Trophoblast cell (in vitro differentiated cells and primary cell): Measurements from ENCODE around the gene GPD1. TPM values are rescaled to one million over a fixed set of nuclear protein-coding genes. Genes with fewer than 3 reads are reported as not detected.

Source experiments
- DNase-seq, 2 donors: peaks; one replicate each; pipeline ENCODE4 v3.0.0-alpha.2; 2016
- H2AFZ ChIP-seq: 2 replicates; pipeline ENCODE4 v1.6.1; 2013; ENCODE audit warnings: low read length, moderate library complexity, mild to moderate bottlenecking; ENCODE audit not compliant: insufficient read depth, poor library complexity
- H2AK5ac ChIP-seq: 2 replicates; pipeline ENCODE4 v1.6.1; 2013; ENCODE audit warnings: mild to moderate bottlenecking, low read length
- H2BK120ac ChIP-seq: 2 replicates; pipeline ENCODE4 v1.6.1; 2013; ENCODE audit warnings: low read length, mild to moderate bottlenecking, moderate library complexity; ENCODE audit not compliant: insufficient read depth, poor library complexity
- H2BK12ac ChIP-seq: 2 replicates; pipeline ENCODE4 v1.6.1; 2013; ENCODE audit warnings: mild to moderate bottlenecking, low read length, moderate library complexity
- H2BK5ac ChIP-seq: 2 replicates; pipeline ENCODE4 v1.6.1; 2013; ENCODE audit warnings: low read length, low read depth, moderate library complexity, mild to moderate bottlenecking; ENCODE audit not compliant: poor library complexity
- H3K14ac ChIP-seq: 2 replicates; pipeline ENCODE4 v1.6.1; 2013; ENCODE audit warnings: mild to moderate bottlenecking, low read length
- H3K18ac ChIP-seq: 2 replicates; pipeline ENCODE4 v1.6.1; 2013; ENCODE audit warnings: mild to moderate bottlenecking, low read length
- H3K23ac ChIP-seq: 2 replicates; pipeline ENCODE4 v1.6.1; 2013; ENCODE audit warnings: low read length
- H3K27ac ChIP-seq: 2 replicates; pipeline ENCODE4 v1.5.1; 2013; ENCODE audit warnings: low read depth, mild to moderate bottlenecking, inconsistent platforms, low read length, moderate library complexity
- H3K27me3 ChIP-seq: 2 replicates; pipeline ENCODE4 v1.6.1; 2013; ENCODE audit warnings: inconsistent platforms, mild to moderate bottlenecking, low read length, moderate library complexity; ENCODE audit not compliant: insufficient read depth
- H3K36me3 ChIP-seq, 2 experiments: 1 replicate in 1 of 2; 2 replicates in 1 of 2; pipeline ENCODE4 v1.6.1; 2013; ENCODE audit warnings: low read length in 2 of 2, mild to moderate bottlenecking in 2 of 2, moderate library complexity in 1 of 2; ENCODE audit not compliant: insufficient read depth in 2 of 2, control insufficient read depth in 1 of 2
- H3K4ac ChIP-seq: 2 replicates; pipeline ENCODE4 v1.6.1; 2013; ENCODE audit warnings: low read depth, mild to moderate bottlenecking, low read length, moderate library complexity
- H3K4me1 ChIP-seq, 2 experiments: 1 replicate in 1 of 2; 2 replicates in 1 of 2; pipeline ENCODE4 v1.6.1; 2013; ENCODE audit warnings: low read length in 2 of 2, mild to moderate bottlenecking in 2 of 2, moderate library complexity in 1 of 2; ENCODE audit not compliant: insufficient read depth in 2 of 2, control insufficient read depth in 1 of 2
- H3K4me2 ChIP-seq: 2 replicates; pipeline ENCODE4 v1.6.1; 2013; ENCODE audit warnings: inconsistent platforms, mild to moderate bottlenecking, low read length, moderate library complexity
- H3K4me3 ChIP-seq: 2 replicates; pipeline ENCODE4 v1.5.1; 2013; ENCODE audit warnings: mild to moderate bottlenecking, low read depth, low read length, inconsistent platforms
- H3K79me1 ChIP-seq: one replicate; pipeline ENCODE4 v1.6.1; 2013; ENCODE audit warnings: low read length
- H3K79me2 ChIP-seq: 2 replicates; pipeline ENCODE4 v1.6.1; 2013; ENCODE audit warnings: low read length, mild to moderate bottlenecking; ENCODE audit not compliant: control insufficient read depth, insufficient read depth, poor library complexity
- H3K9ac ChIP-seq: 2 replicates; pipeline ENCODE4 v1.6.1; 2013; ENCODE audit warnings: mild to moderate bottlenecking, low read length
- H3K9me3 ChIP-seq: 2 replicates; pipeline ENCODE4 v1.6.1; 2013; ENCODE audit warnings: low read depth, mild to moderate bottlenecking, control low read depth, inconsistent platforms, low read length; ENCODE audit not compliant: insufficient read depth
- H4K12ac ChIP-seq: 2 replicates; pipeline ENCODE4 v1.6.1; 2013; ENCODE audit warnings: low read depth, mild to moderate bottlenecking, low read length, moderate library complexity
- H4K8ac ChIP-seq: 2 replicates; pipeline ENCODE4 v1.6.1; 2013; ENCODE audit warnings: low read depth, mild to moderate bottlenecking, low read length, moderate library complexity
- H4K91ac ChIP-seq: one replicate; pipeline ENCODE4 v1.6.1; 2013; ENCODE audit warnings: low read depth, mild to moderate bottlenecking, low read length, moderate library complexity
- WGBS: extraction: QIAGEN DNeasy Blood & Tissue Kit; methylation state at CpG from one replicate; pipeline ENCODE4 v1.1.7; 2013; ENCODE audit warnings: missing lambda C conversion rate; ENCODE audit not compliant: insufficient read length, insufficient coverage; ENCODE audit errors: extremely low coverage; 5-methylcytosine and 5-hydroxymethylcytosine counted together
- polyA plus RNA-seq: library from polyadenylated mRNA; stranded (reverse); fragments of 200-250 nt; gene quantifications from 2 replicates; pipeline ENCODE4 v1.2.3, GENCODE V29; 2013

The GPD1 gene
- polyA plus RNA-seq, result 0.07 and 0.10 TPM in 2 replicates

- peaks cover 13 to 17% of the 10 kb centered on the region in 2 experiments for H3K36me3 ChIP-seq
- no peak within 1 kb of the TSS for H3K18ac ChIP-seq
- H3K4me1 ChIP-seq, result no peaks in the 10 kb centered on the region
- no peak within 1 kb of the TSS for H3K4me3 ChIP-seq
- no peak within 1 kb of the TSS for H3K4ac ChIP-seq
- H3K79me1 ChIP-seq, result no peaks in the 10 kb centered on the region
- H2BK5ac ChIP-seq, result no peak within 1 kb of the TSS
- no peaks in the 10 kb centered on the region for H3K27me3 ChIP-seq
- H3K79me2 ChIP-seq, result no peaks in the 10 kb centered on the region
- no peak within 1 kb of the TSS for H3K27ac ChIP-seq
- no peak within 1 kb of the TSS for H2AK5ac ChIP-seq
- DNase-seq, result peak in 1 of 2 donors; percentile 27
- H3K9ac ChIP-seq, result no peak within 1 kb of the TSS
- WGBS, result no CpG with 5 or more reads among the region's 13 CpGs
- no peak within 1 kb of the TSS for H4K8ac ChIP-seq
- H4K91ac ChIP-seq, result no peak within 1 kb of the TSS
- H3K9me3 ChIP-seq, result no peaks in the 10 kb centered on the region
- no peak within 1 kb of the TSS for H2AFZ ChIP-seq
- H4K12ac ChIP-seq, result no peak within 1 kb of the TSS
- H3K14ac ChIP-seq, result no peak within 1 kb of the TSS
- no peak within 1 kb of the TSS for H3K4me2 ChIP-seq
- no peak within 1 kb of the TSS for H2BK12ac ChIP-seq
- no peak within 1 kb of the TSS for H2BK120ac ChIP-seq
- H3K23ac ChIP-seq, result no peak within 1 kb of the TSS
These were observed at the start of gene GPD1 for GRCh38 chr12:50103767-50104321. TSS of gene GPD1 (plus strand) at chr12:50104008. CDS start at chr12:50104051, 43 bp downstream.

- H3K27me3 ChIP-seq, result peaks cover 13% of the 10 kb centered on the region
- H3K4me1 ChIP-seq, result peaks cover 3 to 11% of the 10 kb centered on the region in 2 experiments
- H3K4me3 ChIP-seq, result no peak overlapping the region
- H4K8ac ChIP-seq, result no peak overlapping the region
- DNase-seq, result peak in 1 of 2 donors; percentile 48
- no peak overlapping the region for H2BK12ac ChIP-seq
- peak overlapping the region; percentile 48 for H3K4me2 ChIP-seq
- H3K18ac ChIP-seq, result no peak overlapping the region
- no peaks in the 10 kb centered on the region for H3K79me1 ChIP-seq
- H2BK120ac ChIP-seq, result no peak overlapping the region
- no peak overlapping the region for H2AFZ ChIP-seq
- H2AK5ac ChIP-seq, result no peak overlapping the region
- H3K23ac ChIP-seq, result no peak overlapping the region
- no peaks in the 10 kb centered on the region for H3K79me2 ChIP-seq
- no peak overlapping the region for H3K14ac ChIP-seq
- H4K12ac ChIP-seq, result no peak overlapping the region
- H3K27ac ChIP-seq, result no peak overlapping the region
- no CpG with 5 or more reads among the region's 17 CpGs for WGBS
- H2BK5ac ChIP-seq, result no peak overlapping the region
- H3K36me3 ChIP-seq, result no peaks in the 10 kb centered on the region
- no peak overlapping the region for H4K91ac ChIP-seq
- H3K9ac ChIP-seq, result no peak overlapping the region
- H3K9me3 ChIP-seq, result peaks cover 5% of the 10 kb centered on the region
- no peak overlapping the region for H3K4ac ChIP-seq
These were observed 47.8 kb upstream of the GPD1 start for GRCh38 chr12:50055831-50056638.

- no CpG with 5 or more reads among the region's 3 CpGs for WGBS
- no peak overlapping the region for H3K18ac ChIP-seq
- no peaks in the 10 kb centered on the region for H3K79me2 ChIP-seq
- no peak overlapping the region for H3K14ac ChIP-seq
- H3K23ac ChIP-seq, result peak overlapping the region; percentile 62
- no peak overlapping the region for H4K8ac ChIP-seq
- H3K79me1 ChIP-seq, result no peaks in the 10 kb centered on the region
- no peak overlapping the region for H4K12ac ChIP-seq
- H2BK120ac ChIP-seq, result no peak overlapping the region
- no peak overlapping the region for H2BK5ac ChIP-seq
- no peak overlapping the region for H3K27ac ChIP-seq
- H4K91ac ChIP-seq, result no peak overlapping the region
- no peak overlapping the region for H3K4ac ChIP-seq
- H3K27me3 ChIP-seq, result peaks cover 16% of the 10 kb centered on the region
- H2AK5ac ChIP-seq, result no peak overlapping the region
- H3K9ac ChIP-seq, result no peak overlapping the region
- H3K36me3 ChIP-seq, result no peaks in the 10 kb centered on the region
- H2AFZ ChIP-seq, result no peak overlapping the region
- no peak overlapping the region for H2BK12ac ChIP-seq
- peak overlapping the region; percentile 95 for H3K4me2 ChIP-seq
- peak overlapping the region; percentile 74 for H3K4me3 ChIP-seq
- peaks cover 0 to 7% of the 10 kb centered on the region in 2 experiments for H3K4me1 ChIP-seq
- H3K9me3 ChIP-seq, result peaks cover 5% of the 10 kb centered on the region
- no peak for DNase-seq
These were observed 47.2 kb upstream of the GPD1 start for GRCh38 chr12:50056639-50056976.

- Histone ChIP-seq H2BK120ac (no peak within 1 kb of the TSS), H2AFZ (peak within 1 kb of the TSS; percentile 8), H3K4me2 (peak within 1 kb of the TSS; percentile 95), H4K8ac (no peak within 1 kb of the TSS), H3K27me3 (peaks cover 16% of the 10 kb centered on the region), H4K12ac (no peak within 1 kb of the TSS), H3K4ac (no peak within 1 kb of the TSS), H3K27ac (no peak within 1 kb of the TSS), H3K23ac (peak within 1 kb of the TSS; percentile 62), H3K18ac (no peak within 1 kb of the TSS), H4K91ac (no peak within 1 kb of the TSS), H3K9me3 (peaks cover 5% of the 10 kb centered on the region), H3K14ac (peak within 1 kb of the TSS; percentile 29), H3K79me1 (no peaks in the 10 kb centered on the region), H2BK12ac (no peak within 1 kb of the TSS), H2BK5ac (no peak within 1 kb of the TSS), H2AK5ac (no peak within 1 kb of the TSS), H3K4me3 (peak within 1 kb of the TSS; percentile 74), H3K79me2 (no peaks in the 10 kb centered on the region), H3K4me1 (peaks cover 0 to 7% of the 10 kb centered on the region in 2 experiments), H3K9ac (peak within 1 kb of the TSS; percentile 59), H3K36me3 (no peaks in the 10 kb centered on the region)
- no CpG with 5 or more reads among the region's 88 CpGs for WGBS
- DNase-seq, result peak; percentile 29 to 66
These were observed 46.6 kb upstream of the GPD1 start, which contains the start of gene ASIC1 for GRCh38 chr12:50057000-50057841. TSS of gene ASIC1 (plus strand) at chr12:50057596. CDS start at chr12:50058767, 1,171 bp downstream.
